HepG2 (cell line): ENCODE measurements around the gene CIITA.

Experiments
- MAFK ChIP-seq, 2 experiments: IDR thresholded peaks in 1 of 2; conservative IDR thresholded peaks in 1 of 2; 2 replicates each; pipeline ENCODE4 v1.6.1; 2011; ENCODE audit warnings: improper control_type of control experiment in 2 of 2, low read length in 2 of 2
- POLR2A ChIP-seq, 2 experiments: IDR thresholded peaks; 2 replicates each; pipeline ENCODE4 v1.6.1; 2011; ENCODE audit warnings: low read depth in 2 of 2, low read length in 2 of 2, mild to moderate bottlenecking in 1 of 2, moderate library complexity in 1 of 2; ENCODE audit not compliant: insufficient read depth in 1 of 2
- RFX5 ChIP-seq: IDR thresholded peaks from 2 replicates; pipeline ENCODE4 v1.6.1; 2011; ENCODE audit warnings: low read depth, low read length, improper control_type of control experiment
- ZBTB38 ChIP-seq: sonication (generic); formaldehyde crosslinking; IDR thresholded peaks from 2 replicates; pipeline ENCODE4 v1.5.1; 2020; ENCODE audit warnings: mild to moderate bottlenecking, missing genetic modification reagents
- ZFAT ChIP-seq: sonication (generic); formaldehyde crosslinking; conservative IDR thresholded peaks from 2 replicates; pipeline ENCODE4 v1.8.1; 2023; ENCODE audit warnings: missing genetic modification reagents, inconsistent platforms
- TF ChIP-seq, protein P1 (sequence below): sonication (generic); formaldehyde crosslinking; IDR thresholded peaks from 2 replicates; pipeline ENCODE4 v1.4.0; 2020; ENCODE audit warnings: missing genetic modification reagents

DNA sequence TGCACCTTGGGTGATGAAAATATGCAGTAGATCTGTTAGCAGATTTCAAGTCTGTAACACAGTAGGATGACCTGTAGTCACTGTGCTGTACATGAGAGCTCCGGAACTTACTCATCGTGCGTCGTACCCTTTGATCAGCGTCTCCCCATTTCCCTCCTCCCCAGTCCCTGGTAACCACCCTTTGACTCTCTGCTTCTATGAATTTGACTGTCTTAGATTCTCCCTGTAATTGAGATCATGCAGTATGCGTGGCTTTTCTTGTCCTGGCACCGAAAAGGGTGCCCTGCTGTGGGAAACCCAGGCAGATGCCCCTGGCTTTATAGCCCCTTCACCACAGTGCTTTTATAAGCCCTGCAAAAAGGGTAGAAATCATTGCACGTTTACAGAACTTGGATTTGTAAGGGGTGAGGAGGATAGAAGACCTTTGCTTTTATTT, 87.9 kb downstream of the CIITA start:
- no peak for TF ChIP-seq POLR2A (IDR thresholded peaks at IDR 0.05; ENCODE audit: insufficient read depth in 1 of 2, low read depth in 2 of 2, low read length in 2 of 2)
- TF ChIP-seq ZBTB38: no peak
- TF ChIP-seq MAFK (conservative IDR thresholded peaks at IDR 0.05 in 1 of 2, IDR thresholded peaks at IDR 0.05 in 1 of 2; ENCODE audit: low read length in 2 of 2): no peak
- TF ChIP-seq ZFAT: no peak
- TF ChIP-seq RFX5: no peak
- TF ChIP-seq, protein P1, sequence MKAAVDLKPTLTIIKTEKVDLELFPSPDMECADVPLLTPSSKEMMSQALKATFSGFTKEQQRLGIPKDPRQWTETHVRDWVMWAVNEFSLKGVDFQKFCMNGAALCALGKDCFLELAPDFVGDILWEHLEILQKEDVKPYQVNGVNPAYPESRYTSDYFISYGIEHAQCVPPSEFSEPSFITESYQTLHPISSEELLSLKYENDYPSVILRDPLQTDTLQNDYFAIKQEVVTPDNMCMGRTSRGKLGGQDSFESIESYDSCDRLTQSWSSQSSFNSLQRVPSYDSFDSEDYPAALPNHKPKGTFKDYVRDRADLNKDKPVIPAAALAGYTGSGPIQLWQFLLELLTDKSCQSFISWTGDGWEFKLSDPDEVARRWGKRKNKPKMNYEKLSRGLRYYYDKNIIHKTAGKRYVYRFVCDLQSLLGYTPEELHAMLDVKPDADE (CRISPR knock-in tag): no peak
